Ecto neural progenitor cell (in vitro differentiated cells): ENCODE data around the gene RASL10A.

Experiments
- DNase-seq: peaks from one replicate; pipeline ENCODE4 v3.0.0-alpha.2; 2018; ENCODE audit warnings: low spot score

RASL10A gene

DNA sequence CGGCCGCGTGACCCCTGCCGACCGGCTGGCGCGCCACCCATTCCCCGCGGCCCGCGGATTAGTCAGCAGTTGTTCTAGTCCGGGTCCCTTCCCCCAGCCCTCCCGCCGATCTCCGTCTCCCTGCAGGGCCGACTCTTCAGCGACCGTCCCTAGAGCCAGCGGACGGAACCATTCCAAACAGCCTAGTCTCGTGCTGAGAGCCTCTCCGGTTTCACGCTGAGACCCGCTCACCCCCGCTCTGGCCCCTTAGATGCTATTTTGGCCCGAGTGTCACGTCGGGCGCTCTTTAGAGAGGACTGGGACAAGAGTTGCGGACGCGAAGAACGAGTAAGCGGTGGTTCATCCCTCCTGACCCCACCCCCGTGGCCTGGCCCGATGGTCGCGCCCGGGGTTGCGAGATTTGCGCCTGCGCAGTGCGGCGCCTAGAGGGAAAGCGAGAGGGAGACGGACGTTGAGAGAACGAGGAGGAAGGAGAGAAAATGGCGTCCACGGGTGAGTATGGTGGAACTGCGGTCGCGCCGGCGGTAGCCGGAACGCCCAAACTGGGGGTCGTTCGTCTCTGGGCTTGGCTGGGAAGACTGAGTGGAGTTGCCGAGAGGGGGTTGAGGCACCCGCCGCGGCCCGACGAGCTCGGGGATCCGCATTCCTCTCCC lies 47.5 kb downstream of the RASL10A start, which contains the start of the genes EWSR1 and RHBDD3:
Gene EWSR1 (plus strand): TSS at position 411 of the 653 bp plus-strand sequence. CDS start 69 bp downstream, at position 480.
Gene RHBDD3 (minus strand): TSS at position 124 of the 653 bp plus-strand sequence. CDS start 2,355 bp downstream, outside the sequence.
- peak; percentile 98 for DNase-seq

DNA sequence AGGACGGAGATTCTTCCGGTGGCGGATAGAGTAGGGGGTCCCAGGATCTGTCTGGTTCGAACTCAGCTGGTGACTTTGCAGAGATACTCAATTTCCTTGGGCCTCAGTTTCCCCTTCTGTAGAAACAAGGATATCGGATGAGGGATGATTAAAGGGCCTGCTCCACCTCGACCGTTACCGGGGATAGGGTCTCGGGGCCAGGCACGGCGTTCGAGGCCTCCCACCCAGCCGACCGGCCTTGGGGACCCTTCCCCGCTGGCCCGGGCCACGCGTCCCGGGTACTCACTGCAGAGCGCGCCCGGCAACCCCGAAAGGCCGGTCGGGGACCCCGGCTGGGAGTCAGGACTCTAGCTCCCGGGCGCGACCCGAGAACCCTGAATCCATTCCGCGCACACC lies 48.0 kb downstream of the RASL10A start:
- no peak for DNase-seq

DNA sequence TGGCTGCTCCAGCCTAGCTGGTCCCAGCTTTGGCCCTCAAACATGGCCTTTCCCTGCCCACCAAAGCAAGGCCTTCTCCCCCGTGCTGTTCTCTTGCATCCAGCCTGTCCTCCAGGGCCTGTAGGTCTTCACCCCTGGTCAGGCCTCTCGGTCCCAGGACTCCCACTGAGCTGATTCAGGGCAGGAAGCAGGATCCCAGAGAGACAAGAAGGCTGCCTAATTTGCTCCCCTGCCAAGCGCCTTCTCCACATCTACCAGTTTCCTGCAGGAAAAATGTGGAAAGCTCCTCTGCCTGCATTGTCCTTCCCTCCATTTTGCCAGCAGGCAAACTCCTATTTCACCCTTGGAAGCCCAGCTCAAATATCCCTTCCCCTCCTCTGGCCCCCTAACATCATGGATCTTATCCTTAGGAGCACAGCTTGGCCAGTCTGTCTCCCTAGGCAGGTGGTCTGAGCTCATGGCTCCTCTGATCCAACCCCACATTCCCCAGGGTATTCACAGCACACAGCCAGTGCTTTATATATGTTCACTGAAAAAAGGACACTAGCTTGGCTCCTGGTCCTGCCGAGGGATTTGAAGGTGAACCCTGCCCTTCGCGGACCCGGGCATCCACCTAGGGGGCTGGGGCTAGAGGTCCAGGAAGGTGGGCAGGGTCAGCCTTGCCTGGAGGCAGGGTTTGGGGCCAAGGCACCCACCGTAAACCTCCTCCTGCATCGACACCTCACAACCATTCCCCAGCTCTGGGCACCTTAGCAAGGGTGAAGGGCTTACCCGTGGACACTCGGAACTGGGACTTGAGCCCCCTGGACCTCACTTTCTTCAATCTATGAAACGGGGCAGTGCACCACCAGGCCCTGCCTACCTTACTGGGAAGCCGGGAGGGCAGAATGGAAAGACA lies 48.7 kb downstream of the RASL10A start:
- DNase-seq: no peak

DNA sequence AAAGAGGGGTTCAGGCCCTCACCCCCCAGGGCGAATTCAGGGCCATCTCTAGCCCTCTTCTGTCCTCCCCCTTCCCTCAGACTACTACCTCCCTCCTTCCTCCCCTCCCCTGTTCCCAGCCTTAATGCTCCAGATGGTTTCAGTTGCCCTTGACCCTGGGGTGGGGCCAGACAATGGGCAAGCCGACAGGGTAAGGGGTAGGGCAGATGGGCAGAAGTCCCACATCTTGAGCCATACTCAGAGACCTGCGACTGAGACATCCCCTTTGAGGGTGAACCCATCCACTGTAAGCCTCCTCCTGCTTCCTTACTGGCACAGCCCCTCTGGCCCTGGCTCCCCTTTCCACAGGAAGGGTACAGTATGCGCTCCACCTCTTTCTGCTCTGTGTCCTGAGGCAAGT lies 49.6 kb downstream of the RASL10A start:
- no peak for DNase-seq

DNA sequence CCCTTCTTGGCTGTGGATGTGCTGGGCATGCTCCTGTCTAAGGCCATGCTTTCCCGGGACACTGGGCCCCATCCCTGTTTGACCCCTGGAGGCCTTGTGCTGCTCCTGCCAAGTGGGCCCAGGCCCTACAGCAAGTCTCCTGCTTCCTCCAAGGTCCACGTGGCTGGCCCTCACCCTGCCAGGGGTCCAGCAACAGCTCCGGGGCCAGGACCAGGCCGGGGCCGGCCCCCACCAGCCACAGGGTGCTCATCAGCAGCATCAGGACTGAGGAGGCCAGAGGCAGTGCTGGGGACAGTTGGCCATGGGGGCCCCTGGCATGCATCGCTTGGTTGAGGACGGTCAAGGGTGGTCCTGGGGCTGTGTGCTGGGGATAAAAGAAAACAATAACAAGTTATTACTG lies 50.2 kb downstream of the RASL10A start:
- no peak for DNase-seq

DNA sequence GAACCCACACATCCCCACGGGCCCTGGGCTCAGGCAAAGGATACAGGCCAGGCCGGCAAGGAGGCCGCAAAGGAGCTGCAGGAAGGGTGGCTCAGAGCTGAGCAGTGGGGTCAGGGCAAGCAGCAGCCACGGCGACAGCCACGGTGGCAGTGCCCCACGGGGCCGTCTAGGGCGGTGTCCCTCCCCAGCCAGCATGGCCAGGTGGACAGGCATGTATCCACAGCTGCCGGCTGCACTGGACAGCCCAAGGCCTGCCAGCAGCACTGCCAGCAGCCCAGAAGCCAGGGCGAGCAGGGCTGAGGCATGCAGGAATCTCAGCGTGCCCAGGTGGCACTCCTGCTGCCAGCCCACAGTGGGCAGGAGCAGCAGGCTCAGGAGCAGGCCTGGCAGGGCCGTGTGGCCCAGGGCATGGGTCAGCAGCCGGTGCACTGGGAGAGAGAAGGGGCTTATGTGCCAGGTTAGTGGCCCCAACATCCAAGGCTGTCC lies 51.7 kb downstream of the RASL10A start:
- no peak for DNase-seq
